ENCODE results near the gene RIPK1. TPM values are rescaled to one million over a fixed set of nuclear protein-coding genes. Genes with fewer than 3 reads are reported as not detected.

RIPK1 gene
- total RNA-seq, 1 experiment from 2014 or later, result 18.3 TPM

DNA sequence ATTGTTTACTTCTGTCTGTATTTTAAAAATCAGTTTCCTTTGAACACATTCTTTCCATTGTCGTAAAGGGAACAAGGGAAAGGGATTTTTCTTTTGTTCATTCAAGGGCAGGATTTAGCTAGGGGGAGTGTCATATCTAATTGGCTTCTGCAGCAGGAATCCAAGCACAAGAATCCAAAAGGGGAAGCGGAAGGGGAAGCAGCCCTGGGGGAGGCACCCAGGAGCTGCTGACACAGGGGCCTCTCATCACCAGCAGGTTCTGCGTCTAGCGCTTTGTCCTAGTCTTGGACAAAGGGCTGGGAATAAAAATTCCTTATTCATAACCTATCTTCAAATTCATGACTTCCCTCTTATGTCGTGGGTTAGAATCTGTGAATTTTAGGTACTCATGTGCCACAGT lies 13.7 kb downstream of the RIPK1 start:
- no peak for DNase-seq (ENCODE audit: low spot score)

DNA sequence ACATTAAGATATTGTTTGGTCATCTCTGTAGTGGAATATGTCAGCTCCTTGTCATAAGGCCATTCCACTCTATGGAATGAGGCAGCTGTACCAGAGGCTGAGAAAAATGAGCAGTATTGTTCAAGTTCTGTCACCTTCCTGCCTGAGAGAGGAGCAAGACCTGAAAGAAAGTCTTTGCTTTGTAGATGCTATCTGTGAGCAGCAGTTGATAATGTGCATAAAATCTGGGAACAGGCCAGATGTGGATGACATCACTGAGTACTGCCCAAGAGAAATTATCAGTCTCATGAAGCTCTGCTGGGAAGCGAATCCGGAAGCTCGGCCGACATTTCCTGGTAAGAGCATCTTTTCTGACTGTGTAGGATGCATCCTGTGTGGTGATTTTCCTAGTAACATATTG lies 16.8 kb downstream of the RIPK1 start:
- no peak for DNase-seq (ENCODE audit: low spot score)

DNA sequence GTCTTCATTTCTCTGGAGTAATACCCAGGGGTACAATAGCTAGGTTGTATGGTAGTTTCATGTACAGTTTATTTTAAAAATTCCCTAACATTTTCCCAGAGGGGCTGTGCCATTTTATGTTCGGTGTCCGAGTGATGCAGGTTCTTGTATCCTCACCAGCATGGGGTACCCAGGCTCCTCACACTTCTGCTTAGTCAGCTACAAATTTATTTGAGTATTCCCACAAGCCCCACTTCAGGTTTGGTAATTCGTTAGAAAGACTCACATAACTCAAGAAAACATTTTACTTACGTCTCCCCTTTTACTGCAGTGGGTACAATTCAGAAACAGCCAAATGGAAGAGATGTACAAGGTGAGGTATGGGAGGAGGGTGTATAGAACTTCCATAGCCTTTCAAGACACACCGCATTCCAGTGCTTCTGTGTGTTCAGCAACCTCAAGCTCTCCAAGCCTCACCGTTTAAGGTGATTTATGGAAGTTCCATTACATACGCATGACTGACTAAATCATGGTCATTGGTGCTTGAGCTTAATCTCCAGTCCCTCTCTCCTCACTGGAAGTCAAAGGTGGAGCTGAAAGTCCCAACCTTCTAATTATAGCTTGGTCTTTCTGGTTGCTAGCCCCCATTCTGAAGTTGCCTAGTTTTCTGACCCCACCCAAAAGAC lies 18.1 kb downstream of the RIPK1 start:
- no peak for DNase-seq (ENCODE audit: low spot score)

DNA sequence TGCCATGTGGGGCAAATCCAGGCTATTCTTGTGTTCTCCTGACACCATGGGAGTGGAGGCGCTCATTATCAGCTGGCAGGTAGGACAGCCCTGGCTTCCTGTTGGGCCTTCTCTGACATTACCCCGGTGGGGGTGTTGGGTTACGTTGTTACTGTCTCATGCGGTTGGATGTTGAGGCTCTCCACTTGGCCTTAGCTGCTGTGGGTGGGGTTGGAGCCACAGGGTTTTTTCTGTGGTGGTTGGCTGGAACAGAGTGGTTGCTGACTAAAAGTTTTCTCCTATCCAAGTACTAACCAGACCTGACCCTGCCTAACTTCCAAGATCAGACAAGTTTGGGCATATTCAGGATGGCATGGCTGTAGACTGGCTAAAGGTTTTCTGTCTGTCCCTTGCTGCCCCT lies 20.2 kb downstream of the RIPK1 start:
- no peak for DNase-seq (ENCODE audit: low spot score)

DNA sequence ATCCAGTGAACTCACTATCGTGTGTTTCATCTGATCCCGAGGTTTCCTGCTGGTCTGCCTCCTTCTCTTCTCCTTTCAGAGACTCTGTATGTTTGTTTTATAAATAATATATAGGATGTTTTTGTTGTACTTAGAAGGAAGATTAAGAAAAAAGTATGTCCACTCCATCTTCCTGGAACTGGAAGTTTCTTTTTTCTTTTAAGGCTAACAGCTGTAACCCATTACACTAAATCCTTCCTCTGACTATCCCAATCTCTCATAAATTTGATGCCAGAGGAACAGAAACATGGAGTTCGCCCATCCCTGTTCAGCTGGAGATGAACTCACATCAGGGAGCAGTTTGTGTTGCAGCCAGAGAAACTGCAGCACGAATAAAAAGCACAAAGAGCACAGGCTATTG lies 20.7 kb downstream of the RIPK1 start:
- DNase-seq (ENCODE audit: low spot score), result no peak

DNA sequence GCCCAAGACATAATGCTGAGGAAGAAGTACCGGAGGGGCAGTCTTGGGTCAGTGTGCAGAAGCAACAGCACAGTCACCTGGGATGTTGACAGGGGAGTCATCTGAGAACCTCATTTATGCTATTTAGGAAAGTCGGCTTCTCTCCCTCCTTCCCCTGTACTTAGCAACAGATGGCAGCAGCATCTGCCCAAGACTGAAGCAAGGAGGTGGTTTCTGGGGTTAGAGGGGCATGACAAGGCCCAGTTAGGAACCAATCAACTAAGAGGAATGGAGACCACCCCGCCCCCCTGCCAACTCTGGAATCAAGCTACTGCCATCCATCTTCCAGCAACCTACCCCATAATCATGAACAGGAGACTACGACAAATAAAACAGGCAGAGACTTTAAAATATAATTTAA lies 21.7 kb downstream of the RIPK1 start:
- DNase-seq (ENCODE audit: low spot score), result no peak

DNA sequence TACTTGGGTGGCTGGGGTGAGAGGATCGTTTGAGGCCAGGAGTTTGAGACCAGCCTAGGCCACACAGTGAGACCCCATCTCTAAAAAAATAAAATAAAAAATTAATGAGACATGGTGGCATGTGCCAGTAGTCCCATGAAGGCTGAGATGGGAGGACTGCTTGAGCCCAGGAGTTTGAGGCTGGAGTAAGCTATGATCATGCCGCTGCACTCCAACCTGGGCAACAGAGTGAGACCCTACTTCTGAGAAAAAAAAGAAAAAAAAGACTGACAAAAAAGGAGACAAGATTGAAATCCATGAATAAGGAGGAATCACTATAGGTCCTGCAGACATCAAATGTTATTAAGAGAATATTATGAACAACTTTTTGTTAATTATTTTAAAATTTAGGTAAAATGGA lies 26.5 kb downstream of the RIPK1 start:
- DNase-seq (ENCODE audit: low spot score), result no peak

DNA sequence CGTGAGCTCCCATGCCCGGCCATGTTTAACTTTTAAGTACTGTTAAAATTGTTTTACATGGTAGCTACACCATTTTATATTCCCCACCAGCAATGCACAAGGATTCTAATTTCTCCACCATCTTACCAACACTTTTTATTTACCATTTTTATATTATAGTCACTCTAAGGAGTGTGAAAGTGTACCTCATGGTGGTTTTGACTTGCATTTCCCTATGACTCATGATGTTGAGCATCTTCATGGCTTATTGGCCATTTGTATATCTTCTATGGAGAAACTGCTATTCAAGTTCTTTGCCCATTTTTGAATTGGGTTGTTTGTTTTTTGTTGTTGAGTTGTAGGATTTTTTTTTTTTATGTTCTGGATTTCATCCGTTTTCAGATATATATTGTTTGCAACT lies 34.6 kb downstream of the RIPK1 start:
- no peak for DNase-seq (ENCODE audit: low spot score)

DNA sequence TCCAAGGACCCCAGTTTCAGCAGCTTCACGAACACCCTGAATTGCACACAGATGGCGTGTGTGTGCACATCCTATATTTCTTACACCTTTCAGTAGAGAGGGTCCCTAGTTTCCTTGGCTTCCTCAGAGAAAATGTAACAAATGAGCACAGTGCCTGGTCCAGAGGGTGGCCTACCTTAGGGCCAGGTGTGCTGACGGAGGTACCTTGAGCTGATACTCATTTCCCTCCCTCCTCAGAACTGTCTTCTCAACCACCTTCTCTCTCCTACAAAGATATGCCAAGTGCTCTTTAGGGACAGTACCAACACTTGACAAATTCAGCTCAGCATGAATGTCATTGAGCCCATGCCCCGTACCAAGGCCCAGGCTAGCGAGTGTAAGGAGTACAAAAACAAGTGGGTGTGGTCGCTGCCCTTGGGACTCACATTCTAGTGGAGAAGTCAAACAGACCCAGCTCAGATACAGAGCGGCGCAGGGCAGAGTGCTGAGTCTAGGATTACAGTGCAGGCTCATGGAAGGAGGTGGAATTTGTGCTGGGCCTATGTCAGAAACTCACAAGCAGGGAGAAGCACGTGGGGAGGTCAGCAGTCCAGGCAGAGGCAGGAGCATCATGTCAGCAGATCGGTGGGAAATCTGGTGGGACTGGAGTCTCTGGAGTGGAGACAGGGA lies 40.6 kb downstream of the RIPK1 start:
- no peak for DNase-seq (ENCODE audit: low spot score)

DNA sequence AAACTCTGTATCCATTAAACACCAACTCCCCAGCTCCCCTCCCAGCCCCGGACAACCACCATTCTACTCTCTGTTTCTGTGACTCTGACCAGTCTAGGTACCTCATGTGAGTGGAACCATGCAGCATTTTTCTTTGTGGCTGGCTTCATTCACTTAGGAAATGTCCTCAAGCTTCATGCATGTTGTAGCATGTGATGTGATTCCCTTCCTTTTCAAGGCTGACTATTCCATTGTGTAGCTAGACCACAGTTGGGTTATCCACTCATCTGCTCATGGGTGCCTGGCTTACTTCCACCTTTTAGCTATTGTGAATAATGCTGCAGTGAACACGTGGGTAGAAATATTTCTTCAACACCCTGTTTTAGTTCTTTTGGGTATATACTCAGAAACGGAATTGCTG lies 41.5 kb downstream of the RIPK1 start:
- DNase-seq (ENCODE audit: low spot score), result no peak

DNA sequence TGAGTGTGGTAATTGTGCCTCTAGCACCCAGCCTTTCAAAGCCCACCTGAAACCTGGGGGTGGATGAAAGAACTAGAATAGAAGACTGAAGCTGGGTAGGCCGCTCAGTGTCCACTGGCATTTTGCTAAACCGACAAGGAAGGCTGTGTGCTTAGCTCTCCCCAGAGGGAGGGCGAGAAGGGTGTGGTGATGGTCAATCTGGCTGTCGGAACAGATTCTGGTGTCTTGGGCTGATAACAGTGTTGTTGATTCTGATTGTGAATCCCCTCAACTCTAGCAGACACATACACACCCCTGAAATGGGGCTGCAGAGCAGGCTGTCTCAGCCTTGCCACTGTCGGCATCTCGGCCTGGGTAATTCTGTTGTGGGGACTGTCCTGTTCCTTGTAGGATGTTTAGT lies 46.1 kb downstream of the RIPK1 start:
- no peak for DNase-seq (ENCODE audit: low spot score)

DNA sequence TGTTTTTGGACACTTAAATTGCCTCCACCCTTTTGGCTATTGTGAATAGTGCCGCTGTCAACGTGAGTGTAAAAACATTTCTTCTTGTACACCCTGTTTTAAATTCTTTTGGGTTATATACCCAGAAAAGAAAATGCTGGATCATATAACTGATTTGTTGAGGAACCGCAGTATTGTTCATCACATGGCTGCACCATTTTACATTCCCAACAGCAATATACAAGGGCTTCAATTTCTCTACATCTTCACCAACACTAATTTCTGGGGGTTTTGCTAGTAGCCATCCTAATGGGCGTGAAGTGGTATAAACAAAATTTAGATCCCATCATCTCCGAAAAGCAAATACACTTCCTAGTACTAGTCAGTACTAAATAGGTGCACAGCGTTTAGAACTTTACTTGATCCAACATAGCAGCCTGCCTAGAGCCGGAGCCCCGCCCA lies 49.6 kb downstream of the RIPK1 start:
- DNase-seq (ENCODE audit: low spot score), result peak; percentile 4

DNA sequence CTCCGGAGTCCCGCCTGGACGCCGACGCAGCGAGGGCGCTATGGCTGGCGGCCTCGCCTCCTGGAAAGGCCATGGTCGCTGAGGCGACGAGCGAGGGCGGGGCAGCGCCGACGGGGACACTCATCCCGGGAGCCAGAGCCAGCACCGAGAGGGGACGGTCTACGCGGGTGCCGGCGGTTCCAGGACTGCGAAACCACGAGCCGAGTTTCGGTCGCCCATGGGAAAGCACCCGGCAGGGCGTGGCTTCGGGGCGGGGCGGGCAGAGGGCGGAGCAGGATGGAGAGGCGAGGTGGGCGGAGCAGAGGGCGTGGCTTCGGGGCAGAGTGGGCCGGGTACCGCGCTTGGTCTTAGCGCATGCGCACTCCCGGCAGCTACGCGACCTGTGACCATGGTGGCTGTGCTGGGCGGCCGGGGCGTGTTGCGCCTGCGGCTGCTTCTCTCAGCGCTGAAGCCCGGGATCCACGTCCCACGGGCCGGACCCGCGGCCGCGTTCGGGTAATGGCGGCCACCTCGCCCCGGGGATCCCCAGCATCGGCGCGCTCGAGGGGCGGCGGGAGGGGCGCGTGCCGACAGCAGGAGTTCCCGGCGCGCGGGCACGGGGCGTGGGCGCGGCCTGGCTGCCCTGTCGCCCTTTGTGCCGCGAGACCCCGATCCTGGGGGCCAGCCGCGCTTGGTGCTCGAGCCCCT lies 50.2 kb downstream of the RIPK1 start, which contains the start of gene BPHL:
Gene BPHL, plus strand, starts transcription at position 359 of the 687 bp plus-strand sequence. Its CDS starts 30 bp downstream, at position 389.
- peak; percentile 92 for DNase-seq (ENCODE audit: low spot score)

DNA sequence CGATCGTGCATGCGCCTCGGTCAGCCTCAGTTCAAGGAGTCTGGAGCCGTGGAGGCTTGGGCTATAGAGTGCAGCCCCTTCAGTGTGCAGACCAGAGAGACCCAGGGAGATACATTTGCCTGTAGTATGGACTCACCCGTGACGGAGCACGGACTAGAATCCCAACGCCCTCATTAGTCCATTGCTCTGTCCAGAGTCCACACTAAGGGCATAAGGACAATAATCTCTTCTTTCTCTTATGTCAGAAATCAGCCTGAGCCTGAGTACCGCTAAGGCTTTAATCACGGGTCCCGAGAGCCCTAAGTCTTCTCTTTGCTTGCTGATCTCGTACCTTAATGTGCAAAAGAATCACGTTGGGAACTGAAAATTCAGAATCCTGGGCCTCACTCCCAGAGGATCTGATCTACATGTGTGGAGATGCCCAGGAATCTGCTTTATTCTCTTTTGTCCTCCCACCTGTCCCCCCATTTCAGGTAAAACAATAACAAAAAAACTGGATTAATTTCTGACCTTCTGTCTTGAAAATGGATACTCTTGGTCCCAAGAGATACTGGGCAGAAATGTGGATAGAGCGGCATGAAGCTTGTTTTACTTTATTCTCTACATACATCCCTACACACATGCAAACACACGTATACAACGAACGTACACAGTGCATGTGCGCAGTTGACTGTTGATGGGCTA lies 50.9 kb downstream of the RIPK1 start:
- peak; percentile 48 for DNase-seq (ENCODE audit: low spot score)

DNA sequence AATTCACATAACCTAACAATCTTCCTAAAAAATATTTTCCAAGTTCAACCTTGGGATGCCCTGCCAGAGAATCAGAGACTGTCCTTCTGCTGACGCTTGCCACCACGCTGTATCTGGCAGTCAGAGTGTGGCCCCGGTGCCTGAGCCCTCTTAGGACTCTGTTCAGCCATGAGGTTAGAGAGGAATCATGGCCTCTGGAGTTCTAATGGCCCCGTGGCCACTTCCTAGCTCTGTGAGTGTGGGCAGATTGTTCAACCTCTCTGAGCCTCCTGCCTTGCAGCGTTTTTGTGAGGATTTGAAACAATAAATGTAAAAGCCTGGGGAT lies 52.4 kb downstream of the RIPK1 start:
- no peak for DNase-seq (ENCODE audit: low spot score)

DNA sequence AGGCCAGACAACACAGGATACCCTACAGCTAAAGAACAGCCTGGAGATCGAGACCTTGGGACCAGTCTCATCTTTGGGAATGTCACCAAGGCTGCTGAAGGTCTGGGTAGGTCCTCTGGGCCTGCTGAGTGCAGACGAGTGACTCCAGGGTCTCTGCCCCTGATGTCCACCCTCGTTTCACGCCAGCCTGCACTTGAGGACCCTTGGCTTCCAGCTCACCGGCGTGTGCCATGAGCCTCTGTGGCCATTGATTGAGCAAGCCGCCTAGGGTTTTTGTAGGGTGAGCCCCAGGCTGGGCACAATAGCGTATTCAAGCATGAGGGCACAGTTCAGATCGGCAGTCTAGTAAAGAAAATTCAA lies 54.5 kb downstream of the RIPK1 start:
- DNase-seq (ENCODE audit: low spot score), result no peak

DNA sequence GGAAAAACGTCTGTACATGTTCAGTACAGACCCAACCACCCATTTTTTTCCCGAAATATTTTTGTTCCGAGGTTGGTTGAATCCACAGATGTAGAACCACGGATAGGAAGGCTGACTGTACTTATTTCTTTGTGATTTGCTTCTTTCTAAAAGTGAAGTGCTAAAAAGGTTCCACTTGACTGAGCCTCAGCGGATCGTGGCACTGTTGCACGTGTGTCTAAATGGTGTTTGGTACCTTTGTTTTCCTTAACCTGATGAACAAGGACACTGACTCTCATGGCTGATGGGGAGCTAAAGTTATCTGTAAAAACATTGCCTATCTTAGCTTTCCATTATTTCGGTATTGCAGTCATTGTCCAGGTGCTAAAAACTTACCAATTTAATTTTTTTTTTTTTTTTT lies 56.4 kb downstream of the RIPK1 start:
- DNase-seq (ENCODE audit: low spot score), result no peak

DNA sequence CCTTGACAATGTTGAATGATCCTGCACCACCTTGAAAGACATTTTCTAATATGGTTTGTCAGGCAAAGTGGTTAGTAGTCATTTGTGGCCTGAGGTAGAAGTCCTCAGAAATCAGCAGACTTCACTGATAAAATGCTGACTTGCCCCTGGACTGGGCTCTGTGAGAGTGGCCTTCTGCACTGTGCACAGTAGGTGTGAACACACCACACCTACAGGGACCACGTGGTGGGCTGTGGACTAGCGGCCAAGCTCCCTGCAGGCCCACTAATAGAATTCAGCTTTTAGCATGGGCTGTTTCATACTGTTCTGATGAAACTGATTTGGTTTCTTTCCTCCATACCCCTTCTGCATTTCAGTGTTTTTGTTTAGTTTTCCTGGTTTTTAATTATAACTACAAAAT lies 57.5 kb downstream of the RIPK1 start:
- no peak for DNase-seq (ENCODE audit: low spot score)

DNA sequence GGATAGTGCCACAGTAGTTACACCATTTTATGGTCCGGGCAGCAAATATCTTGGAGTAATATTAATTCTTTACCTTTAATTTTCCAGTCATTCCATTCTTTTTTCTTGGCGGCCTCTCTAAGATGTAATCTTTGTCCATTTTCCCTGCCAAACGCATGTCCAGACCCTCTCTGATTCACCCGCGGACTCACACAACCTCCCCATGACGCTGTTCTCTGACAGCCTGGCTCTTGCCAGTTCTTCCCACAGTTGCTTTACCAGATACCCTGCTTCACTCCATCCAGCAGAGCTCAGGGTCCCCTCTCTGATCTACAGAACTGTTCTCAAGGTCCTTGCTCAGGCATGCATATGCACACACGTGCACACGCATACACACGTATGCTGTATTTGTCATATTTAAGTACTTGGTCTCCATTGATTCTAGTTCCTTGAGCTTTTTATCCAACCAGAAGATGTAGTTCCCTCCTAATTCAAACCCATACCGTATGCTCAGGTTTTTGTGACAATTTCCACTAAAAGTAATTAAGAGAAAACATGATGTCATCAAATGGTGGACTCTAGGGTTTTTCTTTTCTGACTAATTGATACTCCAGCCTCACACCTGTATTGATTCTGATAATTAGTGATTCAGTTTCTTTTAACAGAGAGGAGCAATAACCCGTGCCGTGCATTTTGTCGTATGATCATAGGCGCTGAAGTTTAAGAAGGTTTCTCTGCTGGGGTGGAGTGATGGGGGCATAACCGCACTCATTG lies 60.2 kb downstream of the RIPK1 start:
- no peak for DNase-seq (ENCODE audit: low spot score)

DNA sequence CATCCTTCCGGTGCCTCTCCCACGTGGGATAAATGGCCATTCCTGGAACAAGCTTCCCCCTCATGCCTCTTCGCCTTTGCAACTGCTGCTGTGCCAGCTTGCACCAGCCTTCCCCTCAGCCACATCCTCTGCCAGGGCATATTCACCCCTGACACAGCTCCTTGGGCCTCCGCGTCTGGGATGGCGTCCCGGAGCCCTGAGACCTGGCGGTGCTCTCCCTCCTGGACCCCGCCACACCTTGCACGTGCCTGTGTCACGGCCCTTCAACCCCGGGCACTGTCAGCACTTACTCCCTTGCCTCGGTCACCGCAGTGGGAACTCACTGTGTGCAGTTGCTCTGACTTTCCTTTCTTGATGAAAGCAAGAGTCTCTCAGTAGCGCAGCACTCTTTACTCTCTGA lies 63.4 kb downstream of the RIPK1 start:
- DNase-seq (ENCODE audit: low spot score), result no peak

DNA sequence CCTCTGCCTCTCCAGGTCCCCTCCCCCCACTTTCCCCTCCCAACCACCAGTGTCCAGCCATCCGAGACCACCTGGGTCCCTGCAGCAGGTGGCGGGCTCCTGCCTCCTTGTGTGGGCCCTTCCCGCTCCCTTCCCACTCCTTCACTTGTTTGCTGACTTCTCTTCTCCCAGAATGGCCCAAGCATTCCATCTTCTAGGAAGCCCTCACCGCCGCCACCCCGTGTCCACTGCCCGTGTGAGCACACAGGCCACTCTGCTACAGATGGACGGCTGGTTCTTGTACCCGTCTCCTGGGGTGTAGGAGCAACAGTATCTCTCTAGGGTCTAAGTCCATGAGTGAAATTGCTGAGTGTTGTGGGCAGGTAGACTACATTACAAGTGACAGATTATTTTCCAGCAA lies 65.2 kb downstream of the RIPK1 start:
- no peak for DNase-seq (ENCODE audit: low spot score)

DNA sequence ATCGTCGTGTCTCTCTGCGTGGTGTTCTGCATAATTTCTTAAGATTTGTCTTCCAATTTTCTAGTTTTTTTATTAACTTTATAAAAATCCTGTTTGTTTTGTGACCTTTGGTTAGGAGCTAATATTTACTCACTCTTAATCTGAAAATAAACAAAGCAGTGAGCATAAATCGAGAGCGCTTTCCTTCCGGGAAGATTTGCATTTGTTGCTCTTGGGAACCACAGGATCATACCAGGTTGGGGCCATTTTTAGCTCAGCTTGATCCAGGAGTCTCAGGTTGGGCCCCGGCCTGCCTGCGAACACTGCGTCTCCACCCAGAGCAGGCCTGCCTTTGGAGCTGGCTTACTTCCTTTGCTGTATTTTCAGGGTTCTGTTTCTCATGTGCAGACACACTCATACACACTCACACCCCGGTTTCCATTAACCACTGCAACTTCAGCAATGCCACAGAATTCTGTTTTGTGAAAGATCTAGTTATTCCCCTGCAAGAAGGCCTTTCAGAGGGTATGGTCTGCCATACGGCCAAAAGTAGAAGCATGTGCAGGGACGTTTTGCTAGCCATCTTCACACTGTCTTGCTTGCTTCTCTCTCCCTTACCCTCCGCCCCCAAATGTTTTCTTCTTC lies 67.5 kb downstream of the RIPK1 start:
- no peak for DNase-seq (ENCODE audit: low spot score)
